ENCODE results near the gene SPDYE6.
A peak's percentile ranks its signal among the peaks of the same experiment; 100 is the strongest.
"Not testable (repeated sequence)": the region's sequence is repeated elsewhere in the genome, so short reads cannot be mapped to it uniquely, and the experiment has no call there.

SPDYE6 gene

DNA sequence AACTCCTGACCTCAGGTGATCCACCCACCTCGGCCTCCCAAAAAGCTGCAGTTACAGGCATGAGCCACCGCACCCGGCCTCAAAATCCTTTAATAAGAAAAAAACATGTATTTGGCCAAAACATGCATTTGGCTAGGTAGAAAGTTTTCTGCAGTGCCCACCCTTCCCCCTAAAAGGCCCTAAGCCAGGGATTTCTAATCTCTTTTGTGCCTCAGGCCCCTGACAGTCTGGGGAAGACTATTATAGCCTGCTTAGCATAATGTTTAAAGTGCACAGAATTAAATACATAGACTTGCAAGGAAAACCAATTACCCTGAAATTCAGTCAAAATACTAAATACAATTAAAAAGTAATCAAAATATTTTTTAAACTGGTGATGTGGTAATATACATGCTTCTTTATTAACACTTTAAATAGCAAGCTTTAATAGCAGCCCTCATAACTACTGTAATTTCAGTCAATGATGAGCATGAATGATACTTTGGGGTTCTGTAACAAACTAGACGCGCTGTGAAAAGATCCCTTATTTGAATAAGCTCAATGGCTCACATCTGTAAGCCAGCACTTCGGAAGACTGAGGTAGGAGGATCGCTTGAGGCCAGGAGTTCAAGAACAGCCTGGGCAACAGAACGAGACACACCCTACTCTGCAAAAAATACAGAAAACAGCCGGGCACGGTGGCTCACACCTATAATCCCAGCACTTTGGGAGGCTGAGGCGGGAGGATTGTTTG lies 29.9 kb downstream of the SPDYE6 start:
- TF ChIP-seq, protein P1, sequence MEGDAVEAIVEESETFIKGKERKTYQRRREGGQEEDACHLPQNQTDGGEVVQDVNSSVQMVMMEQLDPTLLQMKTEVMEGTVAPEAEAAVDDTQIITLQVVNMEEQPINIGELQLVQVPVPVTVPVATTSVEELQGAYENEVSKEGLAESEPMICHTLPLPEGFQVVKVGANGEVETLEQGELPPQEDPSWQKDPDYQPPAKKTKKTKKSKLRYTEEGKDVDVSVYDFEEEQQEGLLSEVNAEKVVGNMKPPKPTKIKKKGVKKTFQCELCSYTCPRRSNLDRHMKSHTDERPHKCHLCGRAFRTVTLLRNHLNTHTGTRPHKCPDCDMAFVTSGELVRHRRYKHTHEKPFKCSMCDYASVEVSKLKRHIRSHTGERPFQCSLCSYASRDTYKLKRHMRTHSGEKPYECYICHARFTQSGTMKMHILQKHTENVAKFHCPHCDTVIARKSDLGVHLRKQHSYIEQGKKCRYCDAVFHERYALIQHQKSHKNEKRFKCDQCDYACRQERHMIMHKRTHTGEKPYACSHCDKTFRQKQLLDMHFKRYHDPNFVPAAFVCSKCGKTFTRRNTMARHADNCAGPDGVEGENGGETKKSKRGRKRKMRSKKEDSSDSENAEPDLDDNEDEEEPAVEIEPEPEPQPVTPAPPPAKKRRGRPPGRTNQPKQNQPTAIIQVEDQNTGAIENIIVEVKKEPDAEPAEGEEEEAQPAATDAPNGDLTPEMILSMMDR (IDR thresholded peaks at IDR 0.05; ENCODE audit: extremely low read depth, missing control alignments), result no peak
- DNase-seq (ENCODE audit: low spot score), result no peak

DNA sequence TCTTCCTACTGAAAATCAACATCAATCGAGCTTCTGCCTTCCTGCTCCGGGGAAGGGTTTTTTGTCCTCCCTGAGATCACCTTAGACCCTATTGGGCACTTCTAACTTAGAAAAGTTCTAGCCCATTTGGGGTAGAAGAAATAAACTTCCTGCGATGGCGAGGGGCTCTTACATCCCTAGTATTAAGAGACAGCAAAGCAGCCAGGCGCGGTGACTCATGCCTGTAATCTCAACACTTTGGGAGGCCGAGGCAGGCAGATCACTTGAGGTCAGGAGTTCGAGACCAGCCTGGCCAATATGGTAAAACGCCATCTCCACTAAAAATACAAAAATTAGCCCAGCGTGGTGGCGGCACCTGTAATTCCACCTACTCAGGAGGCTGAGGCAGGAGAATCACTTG lies 31.1 kb downstream of the SPDYE6 start:
- not testable (repeated sequence) for DNase-seq (ENCODE audit: low spot score)

DNA sequence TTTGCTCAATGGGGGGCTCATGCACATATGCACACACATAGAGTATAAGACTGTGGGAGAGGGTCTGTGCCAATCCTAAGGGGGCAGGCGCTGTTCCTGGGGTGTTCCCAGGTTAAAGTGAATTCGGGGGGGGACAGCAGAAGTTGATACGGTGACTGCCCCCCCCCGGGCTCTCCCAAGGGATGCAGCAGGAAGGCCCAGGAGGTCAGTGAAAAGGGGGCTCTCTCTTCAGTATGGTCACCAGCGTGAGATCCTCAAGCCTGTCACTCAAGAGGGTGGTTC lies 32.4 kb downstream of the SPDYE6 start:
- DNase-seq (ENCODE audit: low spot score), result no peak
- TF ChIP-seq, protein P1 (IDR thresholded peaks at IDR 0.05; ENCODE audit: extremely low read depth, missing control alignments), result no peak

DNA sequence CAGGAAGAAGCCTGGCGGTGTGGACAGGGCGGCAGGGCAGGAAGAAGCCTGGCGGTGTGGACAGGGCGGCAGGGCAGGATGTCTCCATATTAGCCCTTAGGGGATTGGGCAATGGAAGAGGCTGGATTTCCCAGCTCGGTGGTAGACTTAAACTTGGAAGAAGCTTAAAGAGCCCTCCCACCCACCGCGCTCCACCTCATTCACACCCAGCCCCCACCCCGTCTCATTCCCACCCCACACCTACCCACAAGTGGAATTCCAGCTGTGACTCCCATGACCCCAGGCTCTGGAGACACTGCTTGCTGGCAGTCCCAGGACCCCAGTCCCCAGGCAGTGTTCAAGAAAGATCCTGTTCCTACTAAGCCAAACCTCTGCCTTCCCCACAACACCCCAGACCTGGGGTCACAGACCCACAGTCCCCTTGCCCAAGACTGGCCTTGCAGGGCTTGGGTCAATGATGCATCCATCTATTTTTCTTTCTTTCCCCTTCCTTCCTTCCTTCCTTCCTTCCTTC lies 34.0 kb downstream of the SPDYE6 start:
- peak; percentile 35 for DNase-seq (ENCODE audit: low spot score)
- TF ChIP-seq, protein P1 (IDR thresholded peaks at IDR 0.05; ENCODE audit: extremely low read depth, missing control alignments), result no peak

DNA sequence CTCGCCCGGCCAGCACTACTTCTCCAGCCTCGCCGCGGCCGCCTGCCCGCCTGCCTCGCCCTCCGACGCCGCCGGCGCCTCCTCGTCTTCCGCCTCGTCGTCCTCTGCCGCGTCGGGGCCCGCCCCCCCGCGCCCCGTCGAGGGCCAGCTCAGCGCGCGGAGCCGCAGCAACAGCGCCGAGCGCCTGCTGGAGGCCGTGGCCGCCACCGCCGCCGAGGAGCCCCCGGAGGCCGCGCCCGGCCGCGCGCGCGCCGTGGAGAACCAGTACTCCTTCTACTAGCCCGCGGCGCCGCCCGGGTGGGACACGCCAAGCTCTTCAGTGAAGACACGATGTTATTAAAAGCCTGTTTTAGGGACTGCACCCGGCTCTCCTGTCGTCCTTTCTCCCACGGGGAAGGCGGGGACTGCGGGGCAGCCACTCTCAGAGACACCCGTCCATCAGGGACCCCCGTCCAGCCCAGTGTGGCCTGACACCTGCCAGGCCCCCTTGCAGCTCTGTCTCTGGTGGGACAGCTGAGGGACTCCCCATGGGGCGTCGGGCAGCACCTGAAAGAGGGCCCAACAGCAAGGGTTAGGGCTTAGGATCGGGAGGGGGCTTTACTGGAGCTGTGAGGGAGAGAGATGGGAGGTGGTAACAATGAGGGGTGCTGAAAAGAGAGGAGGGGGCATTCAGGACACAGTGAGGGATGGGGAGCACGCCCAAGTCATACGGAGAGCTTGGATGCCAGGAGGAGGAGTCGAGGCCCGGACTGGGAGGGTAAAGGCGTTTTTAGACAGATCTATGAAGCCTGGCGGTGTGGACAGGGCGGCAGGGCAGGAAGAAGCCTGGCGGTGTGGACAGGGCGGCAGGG lies 34.7 kb downstream of the SPDYE6 start:
- TF ChIP-seq, protein P1 (IDR thresholded peaks at IDR 0.05; ENCODE audit: extremely low read depth, missing control alignments), result no peak
- DNase-seq (ENCODE audit: low spot score), result peak; percentile 72

DNA sequence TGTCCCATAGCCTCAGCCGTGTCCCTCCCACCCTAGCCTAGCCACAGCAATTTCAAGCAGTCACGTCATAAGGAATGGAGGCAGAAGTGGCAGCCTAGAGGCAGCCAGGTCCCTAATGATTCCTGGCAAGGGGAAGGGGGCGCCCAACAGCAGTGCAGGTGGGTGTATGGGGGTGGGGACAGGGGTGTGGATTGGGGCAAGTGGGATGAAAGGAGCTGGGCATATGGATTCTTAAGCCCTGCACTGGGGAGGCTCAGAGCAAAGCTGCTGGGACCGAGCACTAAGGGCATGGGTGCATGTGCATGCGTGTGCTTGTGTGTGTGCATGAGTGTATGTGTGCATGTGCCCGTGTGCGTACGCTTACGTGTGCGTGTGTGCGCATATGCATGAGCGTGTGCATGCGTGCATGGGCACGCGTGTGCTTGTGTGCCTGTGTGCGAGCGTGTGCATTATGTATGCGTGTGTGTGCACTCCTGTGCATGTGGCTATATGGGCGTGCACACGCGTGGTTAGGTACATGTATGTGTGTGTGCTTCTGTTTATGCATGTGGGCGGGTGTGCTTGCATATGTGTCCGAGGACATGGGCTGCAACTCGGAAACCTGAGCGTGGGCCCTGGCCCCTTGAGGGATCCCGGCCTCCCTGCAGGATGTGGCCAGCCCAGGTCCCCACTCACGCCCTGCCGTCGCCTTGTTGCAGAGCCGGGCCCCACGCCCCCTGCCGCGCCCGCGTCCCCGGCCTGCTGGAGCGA lies 35.5 kb downstream of the SPDYE6 start:
- peak; percentile 25 for DNase-seq (ENCODE audit: low spot score)
- TF ChIP-seq, protein P1 (IDR thresholded peaks at IDR 0.05; ENCODE audit: extremely low read depth, missing control alignments), result no peak

DNA sequence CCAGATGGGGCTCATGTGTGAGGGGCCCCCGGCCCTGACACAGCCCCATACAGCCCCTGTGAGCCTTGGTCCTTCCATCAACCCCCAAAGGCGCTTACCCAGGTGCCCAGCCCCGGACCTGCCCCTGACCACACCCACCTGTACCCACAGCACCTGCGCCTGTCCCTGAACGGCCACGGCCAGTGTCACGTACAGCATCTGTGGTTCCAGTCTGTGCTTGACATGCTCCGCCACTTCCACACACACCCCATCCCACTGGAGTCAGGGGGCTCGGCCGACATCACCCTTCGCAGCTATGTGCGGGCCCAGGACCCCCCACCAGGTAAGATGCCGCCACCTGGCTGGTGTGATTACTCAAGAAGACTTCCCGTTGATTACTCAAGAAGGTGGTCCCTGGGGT lies 36.1 kb downstream of the SPDYE6 start:
- peak; percentile 13 for DNase-seq (ENCODE audit: low spot score)
- TF ChIP-seq, protein P1 (IDR thresholded peaks at IDR 0.05; ENCODE audit: extremely low read depth, missing control alignments), result no peak

All from GM20000 (cell line).